NCI-H2196 (cell line): ENCODE results near the gene TSFM.
"Not testable (repeated sequence)": the region's sequence is repeated elsewhere in the genome, so short reads cannot be mapped to it uniquely, and the experiment has no call there.

Experiments used
- DNase-seq: peaks from one replicate; lab custom pipeline; 2025; ENCODE audit not compliant: unreplicated experiment; lab: John Stamatoyannopoulos, UW

Gene TSFM

DNA sequence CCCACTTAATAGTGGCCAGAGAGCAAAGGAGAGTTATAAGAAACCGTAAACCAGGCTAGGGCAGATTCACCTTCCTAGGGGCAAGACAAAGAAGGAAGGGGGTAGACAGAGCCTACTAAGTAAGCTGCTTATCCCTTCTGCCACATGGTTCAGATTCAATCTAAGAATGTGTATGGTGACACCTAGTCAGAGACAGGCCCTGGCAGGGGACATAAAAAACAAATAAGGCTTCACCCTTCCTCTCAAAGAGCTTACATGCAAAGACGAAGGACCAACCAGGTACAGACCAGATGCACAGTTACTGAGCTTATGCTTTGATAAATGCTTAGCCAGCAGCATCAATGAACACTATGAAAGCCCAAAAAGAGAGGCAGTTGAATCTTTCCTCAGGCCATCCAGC is 20.1 kb upstream of the TSFM start:
- DNase-seq, result no peak

DNA sequence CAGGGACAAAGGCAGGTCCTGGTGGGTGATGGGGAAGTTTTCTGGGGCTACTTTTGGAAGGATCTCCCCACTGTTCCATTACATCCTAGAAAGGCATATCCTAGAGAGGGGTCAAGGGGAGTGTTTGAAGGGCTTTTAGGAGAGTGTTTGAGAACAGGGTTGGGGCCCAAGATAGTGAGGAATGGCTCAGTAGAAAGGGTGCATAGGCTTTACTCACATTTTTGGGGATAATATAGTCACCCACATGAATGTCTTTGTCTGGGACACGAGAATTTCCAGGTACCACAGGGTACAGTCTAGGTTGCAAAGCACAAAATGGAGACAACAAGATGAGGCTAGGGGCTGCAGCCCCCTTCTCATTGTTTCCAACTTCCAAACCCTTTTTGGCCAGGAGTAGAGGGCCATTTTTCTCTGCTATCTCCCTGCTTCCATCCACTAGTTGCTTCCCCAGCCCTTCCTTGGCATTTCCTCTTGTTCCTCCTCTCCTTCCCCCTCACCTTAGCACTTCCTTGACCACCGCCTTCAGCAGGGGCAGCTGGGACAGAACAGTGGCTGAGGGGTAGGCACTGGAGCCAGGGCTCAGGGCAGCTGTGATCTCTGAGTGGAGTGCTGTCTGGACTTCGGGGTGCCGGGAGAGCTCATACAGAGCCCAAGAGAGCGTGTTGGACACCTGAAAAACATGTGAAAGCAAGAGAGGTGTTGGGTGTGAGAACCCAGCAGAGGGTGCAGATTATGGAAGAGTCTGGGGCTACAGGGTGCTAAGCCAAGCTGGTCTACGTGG is 18.5 kb upstream of the TSFM start:
- DNase-seq, result no peak

DNA sequence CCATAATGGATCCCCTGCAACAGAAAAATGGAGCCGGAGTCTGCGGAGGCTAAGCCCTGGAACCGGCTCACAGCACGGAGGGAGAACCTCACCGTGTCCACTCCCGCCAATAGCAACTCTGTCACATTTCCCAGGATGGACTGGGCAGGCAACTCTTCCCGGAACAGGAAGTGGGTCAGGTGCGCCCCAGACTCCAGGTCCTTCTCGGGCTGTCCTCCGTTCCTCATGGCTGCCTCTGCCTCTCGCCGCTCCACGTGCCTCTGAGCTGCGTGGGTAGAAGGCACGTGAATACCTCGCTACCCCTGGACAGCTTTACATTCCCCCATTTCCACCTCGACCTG is 18.0 kb upstream of the TSFM start:
- DNase-seq, result no peak

DNA sequence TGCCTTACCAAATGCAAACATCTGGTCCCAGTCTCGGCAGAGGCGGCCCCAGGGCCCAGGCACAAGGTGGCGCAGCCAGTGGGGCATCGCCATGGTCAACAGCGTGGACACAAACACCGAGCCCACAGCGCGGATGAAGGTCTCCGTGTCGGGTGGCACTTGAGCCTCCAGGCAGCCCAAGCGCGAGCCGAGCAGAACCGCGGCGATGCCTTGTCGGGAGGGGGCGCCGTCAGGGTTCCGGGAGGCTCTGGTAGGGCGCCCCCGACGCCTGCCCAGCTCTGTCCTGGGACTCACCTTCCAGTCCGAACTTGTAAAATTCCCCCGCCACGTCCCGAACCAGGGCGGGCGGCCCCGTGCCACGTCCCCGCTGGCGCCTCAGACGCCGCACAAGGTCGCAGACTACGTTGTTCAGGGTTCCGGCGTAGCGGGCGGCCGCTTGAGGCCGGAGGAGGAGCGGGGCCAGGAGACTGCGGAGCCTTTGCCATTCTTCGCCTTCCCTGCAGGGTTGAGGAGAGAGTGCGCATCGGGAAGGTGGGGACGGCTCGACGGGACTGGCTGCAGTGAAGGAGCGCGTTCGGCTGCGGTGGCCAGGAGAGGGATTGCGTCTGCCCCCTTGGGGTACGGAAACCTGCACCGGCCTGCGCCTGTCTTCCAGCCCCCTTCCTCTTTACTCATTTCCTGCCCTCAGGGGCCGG is 17.4 kb upstream of the TSFM start:
- no peak for DNase-seq

DNA sequence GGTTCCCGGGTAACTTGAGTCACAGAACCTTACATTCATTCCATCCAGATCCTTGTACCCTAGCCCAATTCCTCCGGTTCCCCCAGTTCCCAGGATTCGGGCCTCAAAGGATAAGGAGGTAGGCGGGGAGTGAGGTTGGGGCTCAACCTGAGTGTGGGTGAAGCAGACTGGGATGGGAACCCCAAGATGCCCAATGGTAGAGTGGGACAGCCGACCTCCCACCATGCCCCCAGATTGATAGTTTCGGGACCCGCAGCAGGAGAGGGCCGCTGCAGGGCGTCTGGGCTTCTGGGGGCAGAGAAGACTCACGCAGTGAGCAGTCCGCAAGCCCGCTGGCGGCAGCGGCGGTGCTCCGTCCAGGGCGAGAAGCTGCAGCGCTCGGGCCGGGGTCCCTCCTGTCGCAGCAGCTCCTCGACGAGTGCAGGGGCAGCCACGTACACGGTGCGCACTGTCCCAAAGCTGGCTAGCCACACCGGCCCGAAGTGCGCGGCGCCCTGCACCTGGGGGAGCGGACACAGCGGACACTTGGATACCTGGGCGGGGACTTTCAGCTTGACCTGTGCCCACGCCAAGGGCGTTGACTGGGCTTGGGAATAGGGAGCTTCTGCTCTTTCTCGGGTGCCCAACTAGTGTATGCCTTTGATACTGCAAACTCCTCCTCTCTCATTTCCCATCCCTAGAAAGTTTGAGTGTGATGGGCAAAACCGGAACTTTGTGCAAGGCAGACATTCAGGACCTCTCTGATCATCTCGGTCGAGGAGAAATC is 16.7 kb upstream of the TSFM start:
- no peak for DNase-seq

DNA sequence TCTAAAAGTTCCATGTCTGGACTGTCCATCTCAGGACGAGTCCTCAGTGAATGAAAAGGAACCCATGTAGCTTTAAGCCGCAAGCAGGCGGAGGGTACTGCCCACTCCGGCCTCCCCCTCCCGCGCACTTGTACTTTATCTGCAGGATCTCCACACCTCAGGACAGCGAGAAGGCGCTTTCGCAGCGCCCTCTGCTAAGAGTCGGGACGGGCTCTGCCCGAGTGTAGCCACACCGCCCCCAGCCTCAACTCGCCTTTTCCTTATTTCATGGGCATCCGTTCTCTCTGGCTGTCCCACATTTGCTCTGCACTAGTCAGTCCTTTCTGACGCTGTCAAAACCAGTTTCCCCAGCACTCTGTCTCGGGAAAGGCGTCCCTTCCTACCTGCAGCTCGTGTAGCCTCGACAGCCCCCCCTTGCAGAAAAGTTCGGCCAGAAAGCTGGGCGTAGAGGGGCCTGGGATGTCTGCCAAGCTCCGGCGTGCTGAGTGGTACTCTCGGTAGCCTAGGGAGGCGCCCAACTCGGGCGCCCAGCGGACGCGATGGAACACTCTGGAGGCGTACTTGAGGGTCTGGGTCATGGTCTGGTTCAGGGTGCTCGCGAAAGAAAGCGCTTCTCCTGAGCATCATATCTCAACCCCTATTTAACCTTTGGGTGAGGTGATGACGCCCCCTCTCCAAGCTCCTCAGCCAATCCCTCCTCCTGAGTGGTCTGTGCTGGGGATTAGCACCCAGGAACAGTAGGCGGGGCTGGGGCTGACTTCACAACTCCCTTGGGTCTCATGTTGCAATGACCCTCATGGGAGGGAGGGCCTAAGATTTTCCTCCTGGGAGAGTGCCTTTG is 15.9 kb upstream of the TSFM start, which contains the start of gene CYP27B1:
Gene CYP27B1 (minus strand): TSS at position 615 of the 841 bp plus-strand sequence. CDS start 37 bp downstream, at position 578.
- no peak for DNase-seq

DNA sequence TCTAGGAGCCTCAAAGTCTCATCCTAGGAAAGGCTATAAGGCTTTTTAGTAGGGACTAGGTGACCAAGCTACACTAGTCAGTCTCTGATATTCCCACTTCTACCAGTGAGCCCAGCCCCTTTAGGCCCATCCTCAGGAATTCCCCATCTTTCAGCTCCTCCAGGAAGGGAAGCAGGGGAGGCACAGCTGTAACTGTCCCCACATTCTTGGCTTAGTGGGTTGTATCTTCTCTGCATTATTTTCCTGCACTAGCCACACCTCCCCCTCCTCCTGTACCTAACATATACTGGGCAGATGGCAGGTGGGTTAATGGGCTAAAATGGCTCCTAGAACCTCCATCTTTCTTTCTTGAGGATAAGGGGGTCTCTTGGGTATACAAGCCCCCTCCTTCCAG is 15.3 kb upstream of the TSFM start:
- no peak for DNase-seq

DNA sequence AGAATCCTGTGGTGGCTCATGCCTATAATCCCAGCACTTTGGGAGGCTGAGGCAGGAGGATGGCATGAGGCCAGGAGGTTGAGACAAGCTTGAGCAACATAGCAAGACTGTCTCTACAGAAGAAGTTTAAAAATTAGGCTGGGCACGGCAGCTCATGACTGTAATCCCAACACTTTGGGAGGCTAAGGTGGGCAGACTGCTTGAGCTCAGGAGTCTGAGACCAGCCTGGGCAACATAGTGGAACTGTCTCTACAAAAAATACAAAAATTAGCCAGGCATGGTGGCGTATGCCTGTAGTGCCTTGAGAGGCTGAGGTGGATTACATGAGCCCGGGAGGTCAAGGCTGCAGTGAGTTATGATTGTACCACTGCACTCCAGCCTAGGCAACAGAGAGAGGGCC is 14.7 kb upstream of the TSFM start:
- no peak for DNase-seq

DNA sequence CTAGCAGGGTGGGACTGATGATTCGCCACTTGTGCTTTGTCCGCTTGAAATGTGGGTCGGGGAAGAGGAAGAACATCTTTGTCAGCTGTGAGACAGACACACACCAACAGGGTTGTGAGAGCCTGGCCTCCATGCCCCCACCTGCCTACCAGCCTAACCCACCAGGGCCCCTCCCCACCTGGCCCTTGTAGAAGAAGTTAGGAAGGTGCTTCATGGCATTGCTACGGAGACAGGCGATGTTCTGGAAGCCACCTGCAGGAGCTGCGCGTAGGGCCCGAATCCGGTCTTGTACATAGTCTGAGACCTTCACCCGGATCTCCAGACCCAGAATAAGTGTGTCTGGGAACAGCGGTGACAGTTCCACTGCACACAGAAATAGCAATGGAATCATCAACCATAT is 13.0 kb upstream of the TSFM start:
- DNase-seq, result no peak

DNA sequence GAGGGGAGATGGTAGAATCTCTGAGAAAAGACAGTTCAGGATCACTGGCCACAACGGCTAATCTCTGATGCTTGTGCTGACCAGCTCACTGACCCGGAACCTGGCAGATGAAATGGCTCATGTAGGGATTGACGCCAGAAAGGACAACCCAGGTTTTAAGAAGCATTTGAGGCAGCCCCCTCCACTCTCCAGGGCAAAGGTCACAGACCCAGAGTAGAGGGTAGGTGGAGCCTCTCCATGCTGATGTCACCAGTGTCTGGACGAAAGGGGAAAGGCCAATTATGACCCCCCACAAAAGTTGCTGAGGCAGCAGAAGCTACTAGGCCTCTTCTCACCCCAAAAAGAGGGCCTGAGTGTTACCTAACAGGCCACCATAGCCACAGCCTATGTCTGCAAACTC is 11.9 kb upstream of the TSFM start:
- no peak for DNase-seq

DNA sequence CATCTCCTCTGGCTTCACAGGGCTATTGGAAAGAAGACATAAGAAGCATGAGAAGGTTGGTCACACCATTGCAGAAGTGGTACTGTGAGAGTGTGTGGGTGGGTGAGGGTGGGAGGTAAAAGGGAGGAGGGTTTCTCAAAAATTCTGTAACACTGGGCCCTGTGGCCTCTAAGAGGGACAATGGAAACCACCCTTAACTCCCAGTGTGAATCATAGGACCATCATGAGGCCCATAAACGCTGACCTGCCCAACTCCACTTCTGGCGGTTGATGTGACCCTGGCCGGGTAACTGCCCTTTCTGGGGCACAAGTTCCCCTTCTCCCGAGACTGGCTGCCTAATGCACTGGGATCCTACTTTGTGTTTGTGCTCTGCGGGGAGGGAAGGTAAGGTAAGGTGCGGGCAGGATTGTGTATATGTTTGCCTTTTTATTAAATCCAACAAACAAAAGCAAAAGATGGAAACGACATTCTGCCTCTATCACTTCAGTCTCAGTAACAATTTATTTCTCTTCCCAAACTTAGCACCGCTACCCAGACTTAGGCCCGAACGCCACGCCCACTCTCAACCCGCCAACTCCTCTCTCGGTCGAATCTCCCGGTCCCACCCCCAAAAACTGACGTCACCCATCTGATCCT is 11.2 kb upstream of the TSFM start:
- DNase-seq, result peak; percentile 91

DNA sequence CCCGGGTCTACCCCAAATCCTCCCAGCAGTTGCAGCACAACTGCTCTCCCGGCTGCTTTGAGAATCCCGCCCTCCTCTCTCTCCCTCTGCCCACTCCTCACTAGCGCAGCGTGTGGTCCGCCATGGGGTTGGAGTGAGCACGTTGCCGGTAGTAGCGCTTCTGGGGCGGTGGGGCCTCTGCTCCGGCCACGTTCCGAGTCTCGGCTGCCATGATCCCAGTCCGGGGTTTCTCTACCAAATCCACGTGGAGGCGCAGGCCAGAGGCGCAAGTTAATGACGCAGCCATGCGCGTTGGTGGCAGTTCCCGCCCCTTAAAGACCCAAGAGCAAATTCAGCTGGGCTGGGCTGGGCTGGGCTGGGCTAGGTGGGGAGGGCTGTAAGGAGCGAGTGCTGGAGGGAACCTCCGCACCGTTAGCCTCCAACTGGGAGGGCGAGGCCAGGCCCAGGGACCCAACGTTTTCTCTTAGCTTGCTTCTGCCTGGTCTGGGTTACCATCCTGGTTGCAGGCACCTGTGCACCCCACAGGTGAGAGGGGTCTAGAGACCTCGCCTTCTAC is 10.6 kb upstream of the TSFM start, which contains the start of gene METTL1:
Gene METTL1 (minus strand): TSS at position 233 of the 556 bp plus-strand sequence. CDS start 22 bp downstream, at position 211.
- peak; percentile 95 for DNase-seq

DNA sequence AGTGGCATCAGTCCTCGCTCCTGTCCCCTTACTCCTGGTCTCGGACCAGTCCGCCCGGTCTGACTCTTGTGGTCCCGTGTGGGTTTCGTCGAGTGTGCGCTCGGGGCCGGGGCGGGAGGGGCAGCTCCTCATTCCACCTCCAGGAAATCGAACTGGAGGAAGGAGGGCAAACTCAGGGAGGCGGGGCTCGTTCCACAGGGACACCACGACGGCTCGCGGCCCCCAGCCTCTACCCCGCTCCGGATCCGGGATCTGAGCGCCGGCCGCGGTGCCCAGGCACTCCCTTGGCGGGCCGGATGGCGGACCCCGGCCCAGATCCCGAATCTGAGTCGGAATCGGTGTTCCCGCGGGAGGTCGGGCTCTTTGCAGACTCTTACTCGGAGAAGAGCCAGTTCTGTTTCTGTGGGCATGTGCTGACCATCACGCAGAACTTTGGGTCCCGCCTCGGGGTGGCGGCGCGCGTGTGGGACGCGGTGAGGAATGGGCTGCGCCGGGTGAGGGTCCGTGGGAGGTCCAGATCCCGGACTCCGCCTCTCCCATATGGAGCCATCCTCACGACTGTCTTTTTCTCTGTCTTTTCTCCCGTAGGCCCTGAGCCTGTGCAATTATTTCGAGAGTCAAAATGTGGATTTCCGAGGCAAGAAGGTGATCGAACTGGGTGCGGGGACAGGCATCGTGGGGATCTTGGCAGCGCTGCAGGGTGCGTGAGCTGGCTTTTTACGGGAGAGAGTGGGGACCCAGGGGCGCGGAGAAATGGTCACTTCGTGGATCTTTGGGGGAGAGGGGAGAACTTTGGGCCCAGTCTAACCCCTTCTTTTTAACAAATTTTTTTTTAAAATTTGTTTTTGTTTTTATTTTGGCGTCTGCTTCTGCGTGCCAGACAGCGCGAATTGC is 9.9 kb upstream of the TSFM start, which contains the start of gene EEF1AKMT3:
Gene EEF1AKMT3 (plus strand): TSS at position 186 of the 894 bp plus-strand sequence. CDS start 111 bp downstream, at position 297.
- DNase-seq, result peak; percentile 45

DNA sequence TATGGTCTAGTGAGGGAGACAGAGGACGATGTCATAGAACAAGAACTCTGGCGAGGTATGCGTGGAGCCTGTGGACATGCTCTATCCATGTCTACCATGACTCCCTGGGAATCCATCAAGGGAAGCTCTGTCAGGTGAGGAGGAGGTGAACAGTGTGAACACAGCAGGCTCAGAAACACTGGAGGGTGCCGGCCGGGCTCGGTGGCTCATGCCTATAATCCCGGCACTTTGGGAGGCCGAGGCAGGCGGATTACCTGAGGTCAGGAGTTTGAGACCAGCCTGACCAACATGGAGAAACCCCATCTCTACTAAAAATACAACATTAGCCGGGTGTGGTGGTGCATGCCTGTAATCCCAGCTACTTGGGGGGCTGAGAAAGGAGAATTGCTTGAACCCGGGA is 8.0 kb upstream of the TSFM start:
- not testable (repeated sequence) for DNase-seq

DNA sequence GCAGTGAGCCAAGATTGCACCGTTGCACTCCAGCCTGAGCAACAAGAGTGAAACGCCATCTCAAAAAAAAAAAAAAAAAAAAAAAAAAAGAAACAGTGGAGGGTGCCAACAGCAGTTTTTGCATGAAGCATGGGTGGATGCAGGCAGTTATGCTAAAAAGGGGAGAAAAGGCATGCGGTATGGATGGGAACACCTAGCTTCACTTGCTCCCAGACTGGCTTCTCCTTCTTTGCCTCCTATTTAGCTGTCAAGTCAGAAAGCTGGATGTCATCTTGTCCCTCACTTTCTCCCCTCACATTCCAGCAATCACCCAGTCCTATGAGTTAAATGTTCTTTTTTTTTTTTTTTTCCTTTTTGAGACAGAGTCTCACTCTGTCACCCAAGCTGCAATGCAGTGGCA is 7.5 kb upstream of the TSFM start:
- no peak for DNase-seq

DNA sequence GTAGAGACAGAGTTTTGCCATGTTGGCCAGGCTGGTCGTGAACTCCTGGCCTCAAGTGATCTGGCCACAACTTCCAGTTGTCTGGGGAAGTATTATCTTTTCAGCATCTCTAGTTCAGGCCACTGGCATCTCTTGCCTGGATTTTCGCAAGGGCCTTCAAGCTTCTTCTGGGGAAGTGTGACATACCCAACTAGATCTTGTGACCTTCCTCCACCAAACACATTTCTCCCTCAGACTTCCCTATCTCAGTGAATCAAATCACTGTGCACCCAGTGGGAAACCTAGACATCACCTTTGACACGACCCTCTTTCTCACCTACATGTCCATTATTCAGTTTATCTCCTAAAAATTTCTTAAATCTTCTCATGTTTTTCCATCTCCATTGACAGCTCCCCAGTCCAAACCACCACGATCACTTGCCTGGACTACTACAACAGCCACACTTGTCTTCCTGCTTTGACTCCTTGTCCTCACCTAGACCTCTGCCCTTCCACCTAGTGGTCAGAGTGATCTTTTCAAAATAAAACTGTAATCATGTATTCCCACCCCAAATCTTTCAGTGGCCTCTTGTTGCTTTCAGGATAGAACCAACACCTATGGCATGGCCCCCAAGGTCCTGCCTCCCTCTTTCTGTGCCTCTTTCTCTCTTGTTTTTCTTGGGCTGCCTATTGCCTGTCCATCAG is 6.9 kb upstream of the TSFM start:
- no peak for DNase-seq

DNA sequence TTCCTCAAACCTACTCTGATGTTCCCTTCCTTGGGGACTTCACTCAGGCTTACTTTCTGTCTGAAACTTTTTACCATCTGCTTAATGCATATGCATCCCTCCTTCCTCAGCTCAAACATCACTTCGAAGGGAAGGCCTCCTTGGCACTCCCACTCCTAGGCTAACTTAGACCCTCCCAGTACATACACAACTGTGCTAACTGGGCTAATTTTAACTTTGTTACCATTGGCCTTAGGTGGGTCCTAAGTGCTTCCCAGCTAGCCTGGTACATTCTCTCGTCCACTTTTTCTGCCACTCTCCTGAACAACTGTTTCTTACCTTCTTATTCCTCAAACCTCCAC is 6.4 kb upstream of the TSFM start:
- DNase-seq, result no peak

DNA sequence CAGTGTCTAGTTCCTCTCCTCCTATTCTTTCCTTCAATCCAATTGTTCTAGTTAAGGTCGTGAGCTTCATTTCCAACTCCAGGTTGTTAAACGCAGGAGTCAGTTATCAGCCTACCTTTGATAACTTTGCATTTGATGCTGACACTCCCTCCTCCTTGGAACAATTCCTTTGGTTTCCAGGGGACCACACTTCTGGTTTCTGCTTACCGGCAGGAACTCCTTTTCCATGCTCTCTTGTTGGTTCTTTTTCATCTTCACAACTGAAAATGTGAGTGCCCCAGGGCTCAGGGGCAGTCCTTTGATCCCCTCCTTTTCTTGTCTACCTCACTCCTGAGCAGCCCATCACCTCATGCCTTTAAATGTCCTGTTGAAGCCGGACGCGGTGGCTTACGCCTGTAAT is 5.2 kb upstream of the TSFM start:
- DNase-seq, result no peak

DNA sequence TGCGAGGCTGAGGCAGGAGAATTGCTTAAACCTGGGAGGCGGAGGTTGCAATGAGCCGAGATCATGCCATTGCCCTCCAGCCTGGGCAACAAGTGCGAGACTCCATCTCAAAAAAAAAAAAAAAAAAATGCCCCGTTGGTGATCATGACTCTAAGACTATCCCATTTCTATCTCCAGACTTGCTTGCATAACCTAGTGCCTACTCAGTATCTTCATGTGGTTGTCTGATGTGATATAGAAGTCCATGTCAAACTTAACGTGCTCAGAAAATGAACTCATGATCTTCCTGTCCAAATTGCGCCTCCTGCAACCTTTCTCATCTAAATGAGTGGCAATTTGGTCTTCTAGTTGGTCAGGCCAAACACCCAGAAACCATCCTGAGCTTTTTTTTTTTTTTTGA is 4.7 kb upstream of the TSFM start:
- DNase-seq, result no peak
